ENCODE measurements around the gene ASTN2. TPM values are rescaled to one million over a fixed set of nuclear protein-coding genes. Genes with fewer than 3 reads are reported as not detected.

The ASTN2 gene
- total RNA-seq, 1 experiment from 2014 or later = 4.8 TPM

DNA sequence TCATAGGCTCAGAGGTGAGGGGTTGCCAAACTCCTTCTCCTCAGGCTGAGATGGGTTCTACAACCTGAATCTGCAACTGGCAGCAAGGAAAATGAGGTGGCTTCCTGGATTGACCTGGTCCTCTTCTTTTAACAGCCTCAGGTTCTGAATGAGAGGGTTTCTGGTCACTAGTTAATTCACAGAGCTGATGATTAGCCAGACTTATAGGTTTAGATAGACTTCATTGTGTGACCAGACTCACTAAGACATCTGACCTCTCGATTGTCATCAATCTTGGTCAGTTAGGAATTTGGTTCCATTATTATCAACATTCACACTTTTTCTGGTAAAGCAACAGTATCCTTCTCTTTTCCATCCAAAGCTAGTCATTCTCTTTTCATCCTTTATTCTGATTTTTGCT lies 1003.4 kb downstream of the ASTN2 start:
- H3K4me2 ChIP-seq (ENCODE audit: low read length) = no peak overlapping the region
- no peaks in the 10 kb centered on the region for H3K9me3 ChIP-seq (ENCODE audit: control insufficient read depth in 1 of 2, insufficient read depth in 1 of 2, low read depth in 1 of 2, low read length in 2 of 2)
- H4K20me1 ChIP-seq (ENCODE audit: insufficient read depth) = no peaks in the 10 kb centered on the region
- no peak overlapping the region for H3K4me3 ChIP-seq (replicated peaks in 1 of 2; ENCODE audit: low read depth in 1 of 2, low read length in 2 of 2)
- TF ChIP-seq SP1 (IDR thresholded peaks at IDR 0.05; ENCODE audit: low read depth) (no peak), EGR1 (IDR thresholded peaks at IDR 0.05; ENCODE audit: low read depth) (no peak), ATF3 (IDR thresholded peaks at IDR 0.05) (no peak)
- H2AFZ ChIP-seq (ENCODE audit: low read depth, low read length, poor library complexity, severe bottlenecking) = no peak overlapping the region
- no peaks in the 10 kb centered on the region for H3K27me3 ChIP-seq (ENCODE audit: insufficient read depth, low read length)
- intact Hi-C loops (cut with micrococcal nuclease) = no loop called here
- BruUV-seq (replicated peaks) = no TSS peak
- no peaks in the 10 kb centered on the region for H3K9me2 ChIP-seq (ENCODE audit: insufficient read depth)
- no peaks in the 10 kb centered on the region for H3K4me1 ChIP-seq (ENCODE audit: control insufficient read depth in 1 of 2, insufficient read depth in 2 of 2, low read length in 2 of 2)
- ATAC-seq = no peak
- ChIA-PET POLR2A (no interaction called here), CTCF (no interaction called here), RAD21 (ENCODE audit: low non-redundant PET in 1 of 2, low total read pairs in 2 of 2, uncharacterized antibody in 2 of 2, unreplicated experiment in 2 of 2) (no interaction called here)
- no peak overlapping the region for H3K9ac ChIP-seq (ENCODE audit: low read length)
- DNase-seq (ENCODE audit: low read depth, low spot score) = no peak
- no peak overlapping the region for H3K27ac ChIP-seq (ENCODE audit: low read depth, low read length)
- no peaks in the 10 kb centered on the region for H3K79me2 ChIP-seq (ENCODE audit: insufficient read depth, low read length)
- no peaks in the 10 kb centered on the region for H3K36me3 ChIP-seq (ENCODE audit: control insufficient read depth in 1 of 2, insufficient read depth in 2 of 2, low read length in 2 of 2)

DNA sequence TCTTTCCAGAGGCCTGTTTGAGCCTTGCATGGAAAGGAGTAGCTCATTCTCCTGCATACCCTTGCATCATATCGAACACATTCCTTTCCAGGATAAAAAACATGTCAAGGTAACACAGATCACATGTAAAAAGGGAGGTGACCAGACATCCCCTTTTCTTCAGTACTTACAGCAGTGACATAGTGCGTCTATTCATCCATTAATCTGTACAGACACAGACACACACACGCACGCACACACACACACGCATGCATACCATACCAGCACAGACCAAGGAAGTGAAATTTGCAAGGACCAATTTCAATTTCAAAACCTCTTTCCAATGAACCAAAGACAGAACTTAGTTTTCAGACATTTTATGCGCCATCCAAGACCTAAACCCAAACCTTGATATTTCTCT lies 1005.2 kb downstream of the ASTN2 start:
- POLR2A ChIA-PET = no interaction called here
- CTCF ChIA-PET = no interaction called here

More for the DNA sequence above, 1005.2 kb downstream of the ASTN2 start:
- RAD21 ChIA-PET (ENCODE audit: low non-redundant PET in 1 of 2, low total read pairs in 2 of 2, uncharacterized antibody in 2 of 2, unreplicated experiment in 2 of 2) = no interaction called here
- H3K9me2 ChIP-seq (ENCODE audit: insufficient read depth) = no peaks in the 10 kb centered on the region
- H4K20me1 ChIP-seq (ENCODE audit: insufficient read depth) = no peaks in the 10 kb centered on the region
- H3K27ac ChIP-seq (ENCODE audit: low read depth, low read length) = no peak overlapping the region
- H3K36me3 ChIP-seq (ENCODE audit: control insufficient read depth in 1 of 2, insufficient read depth in 2 of 2, low read length in 2 of 2) = no peaks in the 10 kb centered on the region
- H3K79me2 ChIP-seq (ENCODE audit: insufficient read depth, low read length) = no peaks in the 10 kb centered on the region
- H3K4me1 ChIP-seq (ENCODE audit: control insufficient read depth in 1 of 2, insufficient read depth in 2 of 2, low read length in 2 of 2) = no peaks in the 10 kb centered on the region
- TF ChIP-seq ATF3 (IDR thresholded peaks at IDR 0.05) (no peak), ZFX (IDR thresholded peaks at IDR 0.05) (no peak), SP1 (IDR thresholded peaks at IDR 0.05; ENCODE audit: low read depth) (no peak), REST (IDR thresholded peaks at IDR 0.05; ENCODE audit: low read depth) (no peak), ZBTB33 (IDR thresholded peaks at IDR 0.05; ENCODE audit: extremely low read depth, insufficient replicate concordance, low read length) (no peak), ZNF274 (IDR thresholded peaks at IDR 0.05; ENCODE audit: low read depth, low read length) (no peak), EZH2 (IDR thresholded peaks at IDR 0.05) (no peak), EGR1 (IDR thresholded peaks at IDR 0.05; ENCODE audit: low read depth) (no peak), CBX3 (IDR thresholded peaks at IDR 0.05; ENCODE audit: low read depth) (no peak), JUND (IDR thresholded peaks at IDR 0.05) (no peak), ELF1 (IDR thresholded peaks at IDR 0.05; ENCODE audit: borderline replicate concordance, low read depth) (no peak), EZH2phosphoT487 (IDR thresholded peaks at IDR 0.05; ENCODE audit: borderline replicate concordance) (no peak), SRF (IDR thresholded peaks at IDR 0.05; ENCODE audit: low read depth) (no peak), SIN3A (IDR thresholded peaks at IDR 0.05; ENCODE audit: low read depth) (no peak), CEBPB (IDR thresholded peaks at IDR 0.05; ENCODE audit: low read depth) (no peak), POLR2A (IDR thresholded peaks at IDR 0.05; ENCODE audit: borderline replicate concordance, extremely low read depth, insufficient read depth, insufficient read length) (no peak)
- TF ChIP-seq, protein P1, sequence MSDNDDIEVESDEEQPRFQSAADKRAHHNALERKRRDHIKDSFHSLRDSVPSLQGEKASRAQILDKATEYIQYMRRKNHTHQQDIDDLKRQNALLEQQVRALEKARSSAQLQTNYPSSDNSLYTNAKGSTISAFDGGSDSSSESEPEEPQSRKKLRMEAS (IDR thresholded peaks at IDR 0.05) = no peak
- DNase-seq (ENCODE audit: low read depth, low spot score) (no peak), ATAC-seq (no peak)
- intact Hi-C loops (cut with micrococcal nuclease) = no loop called here
- no peak overlapping the region for H2AFZ ChIP-seq (ENCODE audit: low read depth, low read length, poor library complexity, severe bottlenecking)
- H3K27me3 ChIP-seq (ENCODE audit: insufficient read depth, low read length) = no peaks in the 10 kb centered on the region
- H3K4me3 ChIP-seq (replicated peaks in 1 of 2; ENCODE audit: low read depth in 1 of 2, low read length in 2 of 2) = no peak overlapping the region
- H3K9me3 ChIP-seq (ENCODE audit: control insufficient read depth in 1 of 2, insufficient read depth in 1 of 2, low read depth in 1 of 2, low read length in 2 of 2) = no peaks in the 10 kb centered on the region
- H3K9ac ChIP-seq (ENCODE audit: low read length) = no peak overlapping the region
- BruUV-seq (replicated peaks) = no TSS peak
- no peak overlapping the region for H3K4me2 ChIP-seq (ENCODE audit: low read length)
